HG03565 (cell line): Measurements from ENCODE around the gene CDH23.

ENCODE experiments used
- ATAC-seq: cut with Tn5 transposase; IDR thresholded peaks from one replicate; pipeline ENCODE4 v1.9.1; 2021; ENCODE audit warnings: mild to moderate bottlenecking, moderate library complexity; ENCODE audit not compliant: unreplicated experiment

Gene CDH23

DNA sequence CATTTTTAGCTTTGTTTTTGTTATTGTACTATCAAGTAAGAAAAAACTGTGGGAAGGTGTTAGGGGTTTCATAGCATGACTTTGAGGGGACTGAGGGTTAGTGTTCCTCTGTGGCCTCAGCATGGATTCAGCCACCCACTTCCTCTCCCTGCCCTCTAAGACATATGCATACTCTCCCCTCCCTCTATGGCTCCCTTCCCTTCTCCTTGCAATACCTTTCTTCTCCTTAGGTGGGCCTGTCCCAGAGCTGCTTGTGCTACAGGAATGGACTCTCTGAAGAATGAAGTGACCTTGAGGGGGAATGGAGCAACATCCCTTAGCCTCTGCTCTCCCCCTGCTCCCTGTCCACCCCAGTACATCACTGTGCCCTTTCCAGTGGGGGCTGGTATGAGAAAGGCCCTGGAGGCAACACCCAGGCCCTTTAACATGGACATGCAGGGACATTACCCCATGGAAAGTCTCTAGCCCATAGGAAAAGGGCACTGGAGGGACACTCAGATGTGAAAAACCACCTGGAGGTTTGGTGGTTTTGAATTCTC is 22.4 kb downstream of the CDH23 start:
- ATAC-seq: no peak

GRCh38 chr10:71419750-71420149 is 23.0 kb downstream of the CDH23 start:
- ATAC-seq: no peak

DNA sequence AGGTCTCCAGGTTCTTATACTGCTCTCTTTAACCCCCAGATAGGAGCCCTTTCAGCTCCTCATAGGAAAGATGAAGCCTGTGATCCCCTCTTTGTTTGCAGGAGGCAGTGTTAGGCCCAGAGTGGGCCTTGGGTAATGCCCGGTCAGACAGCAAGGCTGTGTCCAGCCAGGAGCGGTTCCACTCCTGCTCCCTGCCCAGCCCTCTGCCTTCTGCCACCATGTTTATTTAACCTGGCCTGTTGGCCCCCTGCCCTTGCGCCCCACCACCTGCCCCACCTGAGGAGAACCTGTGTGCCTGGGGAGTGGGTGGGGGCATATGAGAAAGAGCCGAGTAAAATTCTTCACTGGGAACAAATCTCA is 24.3 kb downstream of the CDH23 start:
- no peak for ATAC-seq

- no peak for ATAC-seq
Measured at GRCh38 chr10:71423250-71423649, 26.5 kb downstream of the CDH23 start.

DNA sequence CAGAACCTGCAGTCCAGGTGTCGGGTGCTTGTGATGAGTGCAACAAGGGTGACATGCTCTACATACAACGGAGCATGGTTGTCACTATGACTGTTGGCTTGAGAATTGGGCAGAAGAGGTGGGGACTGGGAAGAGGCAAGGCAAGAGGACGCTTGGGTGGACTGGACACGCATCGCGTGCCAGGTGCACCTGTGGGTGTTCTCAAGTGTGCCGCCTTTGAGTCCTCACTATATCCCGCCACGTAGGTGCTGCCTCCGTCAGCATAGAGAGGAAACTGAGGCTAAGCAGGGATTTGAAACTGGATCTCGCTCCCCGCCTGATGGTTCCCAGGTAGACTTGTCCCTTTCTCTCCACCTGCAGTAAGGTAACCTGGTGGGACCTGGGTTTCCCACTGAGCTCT is 27.2 kb downstream of the CDH23 start:
- no peak for ATAC-seq

DNA sequence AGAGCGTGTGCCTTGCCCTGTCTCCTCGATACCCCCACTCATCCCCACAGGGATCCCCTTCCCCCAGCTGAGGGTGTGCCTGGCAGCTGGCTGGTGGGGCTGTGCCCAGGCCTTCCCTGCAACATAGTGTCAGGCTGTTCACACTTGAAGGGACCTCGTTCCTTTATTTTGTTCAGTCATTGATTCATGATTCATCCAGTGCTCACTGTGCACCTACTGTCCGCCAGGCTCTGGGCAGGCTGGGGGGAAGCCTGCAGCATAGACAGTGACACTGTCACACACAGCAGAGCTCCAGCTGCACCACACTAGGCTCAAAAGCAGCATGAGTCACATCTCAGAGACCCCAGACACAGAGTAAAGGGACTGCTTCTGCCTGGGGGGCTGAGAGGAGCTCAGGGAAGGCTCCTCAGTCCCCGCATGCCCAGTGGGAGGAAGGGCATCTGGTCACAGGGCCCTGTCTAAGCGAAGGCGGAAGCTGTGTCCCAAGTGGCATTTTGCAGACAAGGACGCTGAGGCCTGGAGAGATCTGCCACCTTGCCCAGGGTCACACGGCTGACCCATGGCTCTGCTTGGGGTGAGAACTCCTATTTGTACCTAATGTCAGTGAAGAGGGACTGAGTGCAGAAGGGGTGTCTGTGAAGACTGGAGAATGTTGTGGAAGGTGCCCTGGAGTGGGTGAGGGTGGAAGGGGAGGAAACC is 27.9 kb downstream of the CDH23 start:
- no peak for ATAC-seq

- ATAC-seq: no peak
Measured at GRCh38 chr10:71426058-71426605, 29.4 kb downstream of the CDH23 start.

- ATAC-seq: no peak
Measured at GRCh38 chr10:71427246-71427645, 30.5 kb downstream of the CDH23 start.

DNA sequence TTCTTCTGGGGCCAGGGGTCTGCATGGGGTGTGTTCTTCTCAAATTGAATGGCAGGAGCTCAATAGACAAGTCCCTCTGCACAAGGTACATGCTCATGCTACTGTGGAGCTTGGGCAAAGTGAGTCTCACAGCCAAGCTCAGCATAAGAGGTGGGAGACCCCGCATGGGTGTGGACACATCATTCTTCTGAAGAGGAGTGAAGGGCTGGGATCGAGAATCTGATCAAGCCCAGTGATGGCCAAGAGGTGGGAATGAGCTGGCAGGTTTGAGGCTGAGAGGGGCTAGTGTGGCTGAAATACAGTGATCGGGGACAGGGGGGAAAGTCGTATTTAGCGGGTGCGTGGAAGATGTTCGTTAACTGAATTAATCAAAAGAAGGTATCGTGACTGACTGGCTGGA is 32.6 kb downstream of the CDH23 start:
- no peak for ATAC-seq

DNA sequence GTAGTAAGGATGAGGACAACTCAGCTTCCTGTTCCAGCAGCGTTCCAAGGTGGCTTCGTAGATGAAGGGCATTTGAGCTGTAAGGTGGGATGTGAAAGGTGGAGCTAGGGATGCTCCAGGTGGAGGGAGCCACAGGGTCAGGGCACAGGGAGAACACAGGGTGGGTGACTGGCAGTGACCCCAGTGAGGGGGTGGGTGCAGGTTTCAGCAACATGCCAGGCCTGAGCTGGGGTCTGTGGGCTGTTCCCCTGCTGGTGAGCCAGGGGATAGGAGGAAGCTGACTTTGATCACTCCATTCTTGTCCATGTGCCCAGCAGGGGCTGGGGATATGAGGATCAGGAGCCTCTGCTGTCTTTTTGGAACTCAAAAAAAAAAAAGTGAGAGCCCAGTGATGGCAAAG is 33.2 kb downstream of the CDH23 start:
- no peak for ATAC-seq

GRCh38 chr10:71431239-71432100 is 34.8 kb downstream of the CDH23 start:
- ATAC-seq: no peak

- no peak for ATAC-seq
Measured at GRCh38 chr10:71432101-71432905, 35.6 kb downstream of the CDH23 start.

GRCh38 chr10:71432956-71433767 is 36.4 kb downstream of the CDH23 start:
- ATAC-seq: no peak

DNA sequence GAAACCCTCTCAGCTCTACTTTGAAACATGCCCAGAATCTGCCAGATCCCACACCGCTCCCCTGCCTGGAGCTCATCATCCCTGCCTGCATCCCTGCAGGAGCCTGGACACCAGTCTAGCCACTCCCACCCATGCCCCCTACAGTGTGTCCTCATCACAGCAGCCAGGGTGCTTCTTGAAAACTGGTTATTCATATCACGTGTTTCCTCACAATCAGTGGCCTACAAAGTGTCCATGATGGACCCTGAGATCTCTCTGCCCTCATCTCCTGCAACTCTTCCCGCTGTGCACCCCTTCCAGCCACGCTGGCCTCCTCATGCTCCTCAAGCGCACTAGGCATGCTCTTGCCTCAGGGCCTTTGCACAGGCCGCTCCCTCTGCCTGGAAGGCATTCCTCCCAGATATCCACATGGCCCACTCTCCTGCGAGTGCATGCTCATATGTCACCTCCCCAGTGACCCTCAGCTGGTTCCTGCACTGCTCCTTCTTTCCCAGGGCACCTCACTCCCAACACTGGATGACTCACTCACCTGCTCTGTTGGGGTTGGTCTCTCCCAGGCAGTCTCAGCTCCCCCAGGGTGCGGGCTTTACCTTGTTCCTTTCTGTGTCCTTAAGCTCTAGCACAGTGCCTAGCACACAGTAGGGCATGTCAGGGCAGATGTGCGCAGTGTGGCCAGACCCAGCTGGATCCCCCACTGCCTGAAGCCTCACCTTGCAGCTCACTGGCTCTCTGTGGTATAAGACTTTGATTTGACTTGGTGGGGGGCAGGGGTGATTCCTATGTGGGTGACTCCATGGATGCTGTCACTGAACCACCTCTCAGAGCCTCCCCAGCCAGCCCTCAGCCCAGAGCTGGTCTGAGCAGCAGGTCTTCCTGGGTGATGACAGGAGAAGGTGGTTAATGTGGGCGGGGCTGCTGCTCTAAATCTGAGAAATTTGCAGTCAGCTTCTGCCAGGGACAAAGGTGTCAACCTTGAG is 37.3 kb downstream of the CDH23 start:
- ATAC-seq: no peak

- ATAC-seq: no peak
Measured at GRCh38 chr10:71434760-71435394, 38.2 kb downstream of the CDH23 start.

GRCh38 chr10:71435571-71436267 is 39.0 kb downstream of the CDH23 start:
- ATAC-seq: no peak

- no peak for ATAC-seq
Measured at GRCh38 chr10:71436268-71437125, 39.8 kb downstream of the CDH23 start.
